Activated CD8-positive, alpha-beta memory T cell treated with anti-CD3 and anti-CD28 coated beads, Interleukin-2, amount 50 U/mL, for 24 hours (primary cell): Measurements from ENCODE around the gene SPNS2.

Source experiments
- DNase-seq: peaks from one replicate; pipeline ENCODE4 v3.0.0-alpha.2; 2020; ENCODE audit errors: extremely low read depth

The SPNS2 gene

DNA sequence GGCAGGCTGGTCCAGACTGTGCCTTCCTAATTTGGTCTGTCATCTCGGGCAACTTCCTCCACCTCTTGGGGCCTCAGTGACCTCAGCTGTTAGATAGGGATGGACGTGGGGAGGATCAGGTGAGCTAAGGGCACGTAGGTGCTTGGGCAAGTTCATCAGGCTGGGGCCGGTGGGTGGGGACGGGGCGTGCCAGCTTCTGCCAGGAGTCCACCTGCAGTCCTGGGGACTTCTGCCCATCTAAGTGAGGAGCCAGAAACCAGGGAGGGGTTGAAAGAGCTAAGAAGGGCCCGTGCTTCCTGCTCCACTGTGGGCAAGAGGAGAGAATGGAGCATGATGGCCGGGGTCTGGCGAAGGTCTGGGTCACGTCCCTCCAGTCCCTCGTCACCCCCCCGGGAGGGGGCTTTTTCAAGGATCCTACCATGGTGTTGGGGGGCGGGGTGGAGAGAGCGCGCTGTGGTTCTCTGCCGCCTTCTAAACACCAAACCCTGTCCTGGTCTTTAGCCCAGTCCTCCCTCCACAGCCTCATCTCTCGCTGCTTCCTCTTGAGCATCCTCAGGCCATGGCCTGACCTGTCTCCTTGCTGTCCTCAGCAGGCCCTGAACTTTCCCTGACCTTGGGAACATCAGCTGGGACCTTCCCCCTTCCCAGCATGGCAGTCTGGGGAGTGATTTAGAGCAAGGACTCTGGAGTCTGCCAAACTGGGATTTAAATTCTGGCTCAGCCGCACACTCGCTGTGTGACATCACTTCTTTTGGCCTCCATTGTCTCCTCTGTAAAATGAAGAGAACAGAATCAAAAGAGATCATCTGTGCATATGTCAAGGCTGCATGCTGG, 21.6 kb downstream of the SPNS2 start:
- DNase-seq, result no peak

- DNase-seq, result no peak
Observed at GRCh38 chr17:4520894-4521600, 22.4 kb downstream of the SPNS2 start.

DNA sequence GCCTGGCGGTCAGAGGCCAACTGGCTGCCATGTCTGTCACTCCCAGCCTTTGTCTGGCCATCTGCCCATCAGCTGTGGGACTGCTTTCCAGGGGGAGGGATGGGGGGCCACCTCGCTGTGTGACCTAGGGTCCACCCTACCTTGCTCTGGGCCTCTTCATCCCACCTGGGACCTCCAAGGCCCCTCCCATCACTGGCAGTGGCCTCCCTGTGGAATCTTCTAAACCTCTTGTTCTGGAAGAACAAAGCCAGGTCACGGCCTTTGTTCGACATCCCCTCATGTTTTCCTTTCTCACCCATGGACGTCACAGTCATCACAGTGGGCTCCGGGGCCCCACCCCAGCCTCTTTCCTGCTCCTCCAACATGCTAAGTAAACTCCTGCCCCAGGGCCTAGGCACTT, 24.0 kb downstream of the SPNS2 start:
- no peak for DNase-seq

DNA sequence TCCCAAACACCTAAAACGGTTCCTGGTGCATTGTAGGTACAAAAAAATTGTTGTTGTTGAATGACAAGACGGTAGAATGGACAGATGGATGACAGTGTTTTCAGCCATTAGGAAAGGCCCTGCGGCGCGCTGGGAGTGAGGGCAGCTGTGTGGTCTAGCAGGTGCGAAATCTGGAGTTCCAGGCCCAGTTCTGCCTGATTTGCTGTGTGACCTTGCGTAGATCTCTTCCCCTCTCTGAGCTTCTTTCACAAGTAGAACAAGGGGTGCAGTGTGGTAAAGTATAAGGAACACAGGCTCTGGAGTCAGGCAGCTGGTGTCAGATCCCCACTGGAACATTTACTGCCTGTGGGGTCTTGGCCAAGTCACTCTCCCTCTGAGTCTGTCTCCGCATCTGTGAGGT, 25.3 kb downstream of the SPNS2 start:
- no peak for DNase-seq

GRCh38 chr17:4525691-4526397, 27.2 kb downstream of the SPNS2 start:
- no peak for DNase-seq

GRCh38 chr17:4527134-4527533, 28.5 kb downstream of the SPNS2 start:
- DNase-seq, result no peak

DNA sequence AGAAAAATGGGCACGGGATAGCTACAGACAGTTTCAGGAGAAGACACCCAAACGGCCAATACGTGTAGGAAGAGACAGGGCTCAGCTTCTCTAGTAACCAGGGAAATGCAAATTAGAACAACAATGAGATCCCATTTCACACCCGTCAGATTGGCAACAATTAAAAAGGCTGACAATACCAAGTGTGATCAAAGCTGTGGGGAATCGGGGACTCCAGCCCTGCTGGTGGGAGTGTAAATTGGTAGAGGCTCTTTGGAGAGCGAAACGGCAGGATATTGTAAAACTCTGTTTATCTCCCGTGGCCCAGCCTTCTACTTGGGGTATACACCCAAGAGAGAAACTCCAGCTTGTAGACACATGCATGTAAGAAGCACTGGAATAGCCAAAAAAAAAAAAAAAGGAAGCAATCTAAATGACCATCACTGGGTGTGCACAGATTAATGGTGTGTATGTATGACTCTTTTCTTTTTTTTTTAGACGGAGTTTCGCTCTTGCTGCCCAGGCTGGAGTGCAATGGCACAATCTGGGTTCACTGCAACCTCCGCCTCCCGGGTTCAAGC, 29.0 kb downstream of the SPNS2 start:
- DNase-seq, result no peak

GRCh38 chr17:4529533-4530152, 31.0 kb downstream of the SPNS2 start:
- DNase-seq, result no peak

GRCh38 chr17:4530799-4531730, 32.4 kb downstream of the SPNS2 start:
- DNase-seq, result no peak

GRCh38 chr17:4531988-4532736, 33.5 kb downstream of the SPNS2 start:
- DNase-seq, result no peak

- DNase-seq, result no peak
Observed at GRCh38 chr17:4532860-4533522, 34.3 kb downstream of the SPNS2 start.

DNA sequence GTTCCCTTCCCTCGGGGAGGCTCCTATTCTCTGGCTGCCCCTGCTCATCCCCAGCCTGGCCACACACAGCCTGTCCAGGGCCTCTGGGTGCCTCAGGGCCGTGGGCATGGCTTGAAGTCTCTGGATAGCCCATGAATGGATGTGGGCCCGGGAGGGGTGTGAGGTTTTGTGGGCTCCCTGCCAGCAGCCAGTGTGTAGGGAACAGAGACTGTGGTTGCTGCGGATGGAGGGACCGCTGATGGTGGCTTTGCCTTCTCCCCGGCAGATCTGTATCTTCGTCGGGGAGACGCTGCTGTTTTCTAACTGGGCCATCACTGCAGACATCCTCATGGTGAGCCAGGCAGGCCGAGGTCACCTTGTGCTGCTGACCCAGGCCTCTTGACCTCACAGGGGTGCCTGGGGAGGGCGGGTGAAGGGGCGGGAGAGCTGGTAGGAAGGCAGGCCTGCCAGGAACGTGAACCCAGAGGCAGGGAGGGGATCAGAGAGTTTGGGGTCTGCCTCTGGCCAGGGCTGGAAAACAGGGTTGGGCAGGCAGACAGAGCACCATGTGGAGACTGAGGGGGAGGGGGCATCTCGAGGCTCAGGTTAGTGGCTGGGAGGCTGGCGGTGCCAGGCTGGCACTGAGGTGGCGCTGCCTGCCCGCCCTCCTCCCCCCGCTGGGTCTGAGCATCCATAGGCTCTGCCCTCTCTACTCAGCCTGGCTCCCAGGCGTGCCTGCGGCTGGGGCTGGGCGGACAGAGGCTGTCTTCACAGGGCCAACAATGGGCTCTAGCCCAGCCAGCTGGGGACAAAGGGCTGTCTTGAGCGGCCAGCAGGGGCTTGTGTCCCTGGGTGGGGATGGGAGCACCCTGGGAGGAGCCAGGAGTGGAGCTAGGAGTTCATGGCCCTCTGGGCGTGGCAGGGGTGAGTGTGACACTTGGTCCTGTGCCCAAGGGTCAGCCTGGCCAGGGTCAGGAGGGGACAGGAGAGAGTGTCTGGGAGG, 35.1 kb downstream of the SPNS2 start:
- no peak for DNase-seq

DNA sequence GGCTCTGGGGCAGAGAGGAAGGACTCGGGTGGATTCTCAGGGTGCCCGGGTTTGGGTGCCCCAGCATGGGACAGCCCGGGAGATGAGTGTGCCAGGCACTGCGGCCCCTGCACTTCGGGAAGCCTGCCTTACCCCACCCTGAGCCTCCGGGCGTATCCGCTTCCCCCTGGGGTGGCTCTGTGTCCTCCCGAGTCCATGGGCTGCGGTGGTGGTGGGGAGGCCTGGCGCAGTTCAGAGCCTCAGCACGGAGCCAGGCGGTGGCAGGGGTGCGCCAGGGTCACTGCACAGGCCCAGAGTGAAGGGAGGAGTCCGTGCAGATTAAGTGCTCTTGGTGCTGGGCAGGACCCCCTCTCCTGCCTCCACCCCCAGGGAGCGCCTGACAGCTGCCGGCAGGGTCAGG, 35.8 kb downstream of the SPNS2 start:
- no peak for DNase-seq

DNA sequence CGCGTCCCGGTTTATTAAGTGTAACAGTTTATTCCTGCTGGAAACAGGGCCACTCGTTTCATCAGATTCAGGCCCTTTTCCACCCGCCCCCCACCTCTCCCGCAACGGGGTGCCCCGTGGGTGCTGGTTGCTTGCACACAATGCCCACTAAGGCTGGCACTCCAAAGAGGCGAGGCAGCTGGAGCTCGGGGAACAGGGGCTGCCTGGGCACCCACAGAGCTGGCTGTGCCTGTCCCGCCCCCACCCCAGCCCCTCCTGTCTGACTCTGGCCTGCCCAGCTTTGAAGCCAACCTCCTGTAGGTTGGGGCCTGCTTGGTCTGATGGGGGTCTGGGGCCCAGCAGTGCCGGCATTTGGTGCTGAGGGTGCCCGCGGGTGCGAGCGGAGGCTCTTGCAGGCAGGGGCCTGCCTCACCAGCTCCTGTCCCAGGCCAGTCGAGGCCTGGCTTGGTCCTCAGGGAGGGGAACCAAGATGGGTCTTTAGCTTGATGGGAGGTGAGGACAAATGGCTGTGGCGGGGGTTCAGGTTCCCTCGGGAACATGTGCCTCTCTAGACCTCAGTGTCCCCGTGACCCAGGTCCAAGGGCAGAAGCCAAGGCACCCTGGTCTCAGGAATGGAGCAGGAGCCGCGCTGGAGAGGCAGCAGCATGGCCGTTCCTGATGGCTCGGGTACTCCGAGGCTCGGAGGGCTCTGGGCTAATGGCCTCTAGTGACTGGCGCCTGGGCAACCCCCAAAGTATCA, 36.4 kb downstream of the SPNS2 start:
- DNase-seq, result no peak

GRCh38 chr17:4535667-4536258, 37.1 kb downstream of the SPNS2 start:
- DNase-seq, result no peak

- DNase-seq, result no peak
Observed at GRCh38 chr17:4536259-4536741, 37.6 kb downstream of the SPNS2 start.
